PC-3 (cell line): ENCODE results near the gene MROH8. TPM values are rescaled to one million over a fixed set of nuclear protein-coding genes. Genes with fewer than 3 reads are reported as not detected.

Experiments
- ATAC-seq: fragments of 200-7000 bp; cut with Tn5 transposase; 2 replicates; pipeline ENCODE4 v1.9.1; 2020; ENCODE audit warnings: mild to moderate bottlenecking, moderate library complexity
- BruUV-seq: library from RNA; stranded (reverse); fragments of 400-500 nt; replicated peaks from 2 replicates; lab custom pipeline; 2021; lab: Mats Ljungman, UMichigan
- CTCF ChIA-PET: fragments of 300-600 bp; sonication (Branson Sonifier 250); formaldehyde crosslinking; loops from one replicate; lab custom pipeline; 2022; ENCODE audit warnings: antibody characterized with exemption; lab: Charles Lee
- POLR2A ChIA-PET: fragments of 300-600 bp; sonication (Branson Sonifier 250); formaldehyde crosslinking; loops from one replicate; lab custom pipeline; 2022; ENCODE audit warnings: antibody characterized with exemption; ENCODE audit not compliant: unreplicated experiment; lab: Charles Lee
- DNase-seq: peaks from one replicate; pipeline ENCODE4 v3.0.0-alpha.2; 2015
- H2AFZ ChIP-seq: fragments of 300-600 bp; sonication (generic); 2 replicates; pipeline ENCODE4 v1.6.0; 2016; ENCODE audit warnings: antibody characterized with exemption, low read length
- H3F3A ChIP-seq: fragments of 300-600 bp; sonication (generic); one replicate; pipeline ENCODE4 v1.6.0; 2017; ENCODE audit warnings: antibody characterized with exemption, low read length, control low read depth, mild to moderate bottlenecking; ENCODE audit not compliant: unreplicated experiment
- H3K27ac ChIP-seq: fragments of 300-600 bp; sonication (generic); 2 replicates; pipeline ENCODE4 v1.5.1; 2016; ENCODE audit warnings: mild to moderate bottlenecking, low read length
- H3K27me3 ChIP-seq: fragments of 300-600 bp; sonication (generic); 2 replicates; pipeline ENCODE4 v1.6.1; 2016; ENCODE audit warnings: low read length, mixed read lengths
- H3K36me3 ChIP-seq: fragments of 300-600 bp; sonication (generic); 2 replicates; pipeline ENCODE4 v1.6.1; 2016; ENCODE audit warnings: low read depth, mixed run types, low read length, mixed read lengths
- H3K4me1 ChIP-seq: fragments of 300-600 bp; sonication (generic); 2 replicates; pipeline ENCODE4 v1.5.1; 2016; ENCODE audit warnings: low read length; ENCODE audit not compliant: insufficient read depth
- H3K4me2 ChIP-seq: fragments of 300-600 bp; sonication (generic); 2 replicates; pipeline ENCODE4 v1.6.0; 2016; ENCODE audit warnings: low read length
- H3K4me3 ChIP-seq: fragments of 300-600 bp; sonication (generic); 2 replicates; pipeline ENCODE4 v1.5.1; 2016; ENCODE audit warnings: mild to moderate bottlenecking, low read length, mixed read lengths
- H3K79me2 ChIP-seq: fragments of 300-600 bp; sonication (generic); 2 replicates; pipeline ENCODE4 v1.6.1; 2017; ENCODE audit warnings: low read length, mixed read lengths
- H3K9ac ChIP-seq: fragments of 300-600 bp; sonication (generic); 2 replicates; pipeline ENCODE4 v1.6.0; 2016; ENCODE audit warnings: mild to moderate bottlenecking, low read length
- H3K9me2 ChIP-seq: fragments of 300-600 bp; sonication (generic); replicated peaks from 2 replicates; pipeline ENCODE4 v1.6.1; 2016; ENCODE audit warnings: mixed run types, low read length, mixed read lengths
- H3K9me3 ChIP-seq: fragments of 300-600 bp; sonication (generic); 2 replicates; pipeline ENCODE4 v1.6.1; 2016; ENCODE audit warnings: low read length, mixed read lengths
- H4K20me1 ChIP-seq: fragments of 300-600 bp; sonication (generic); 2 replicates; pipeline ENCODE4 v1.6.1; 2016; ENCODE audit warnings: low read length, mixed read lengths
- EZH2 ChIP-seq: fragments of 300-600 bp; sonication (generic); IDR thresholded peaks from one replicate; pipeline ENCODE4 v1.6.1; 2017; ENCODE audit warnings: antibody characterized with exemption, mild to moderate bottlenecking, low read length; ENCODE audit not compliant: unreplicated experiment
- EZH2phosphoT487 ChIP-seq: fragments of 300-600 bp; sonication (generic); IDR thresholded peaks from 2 replicates; pipeline ENCODE4 v1.6.1; 2018; ENCODE audit warnings: mild to moderate bottlenecking, antibody characterized with exemption, low read length, borderline replicate concordance
- intact Hi-C: fragments of 100-400 bp; cut with micrococcal nuclease; formaldehyde crosslinking; loops from 2 replicates; pipeline ENCODE4 v1.9.0; 2023
- total RNA-seq: library from RNA; depleted of rRNA; stranded (reverse); fragments of >200 nt; gene quantifications from 2 replicates; pipeline ENCODE4 v1.2.3, GENCODE V29; 2014
- TF ChIP-seq, protein P1 (sequence below): fragments of 300-600 bp; sonication (generic); conservative IDR thresholded peaks from 2 replicates; pipeline ENCODE4 v1.5.1; 2017; ENCODE audit warnings: antibody characterized with exemption, low read depth, mild to moderate bottlenecking, low read length

The MROH8 gene
- total RNA-seq, 1 experiment from 2014 or later: 0.98 TPM

DNA sequence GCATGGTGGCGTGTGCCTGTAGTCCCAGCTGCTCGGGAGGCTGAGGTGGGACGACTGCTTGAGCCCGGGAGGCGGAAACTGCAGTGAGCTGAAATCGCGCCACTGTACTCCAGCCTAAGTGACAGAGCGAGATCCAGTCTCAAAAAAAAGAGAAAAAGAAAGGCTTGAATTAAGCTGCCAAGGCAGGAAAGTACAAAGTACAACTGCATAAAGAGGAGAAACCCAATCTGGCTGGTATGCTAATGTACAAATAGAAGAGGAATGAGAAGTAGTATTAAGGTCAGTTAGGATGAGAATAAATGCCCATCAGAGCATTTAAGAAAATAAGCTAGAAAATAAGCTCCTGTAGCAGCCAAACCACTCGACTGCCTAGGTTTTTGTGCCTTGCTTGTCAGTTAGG, 23.4 kb downstream of the MROH8 start:
- ChIA-PET CTCF (no interaction called here), POLR2A (no interaction called here)
- no peaks in the 10 kb centered on the region for H3K9me2 ChIP-seq
- H3K9me3 ChIP-seq: no peaks in the 10 kb centered on the region
- no peak overlapping the region for H2AFZ ChIP-seq
- no peak overlapping the region for H3K27ac ChIP-seq
- H3K27me3 ChIP-seq: no peaks in the 10 kb centered on the region
- H3K4me3 ChIP-seq: no peak overlapping the region
- no TSS peak for BruUV-seq
- no peaks in the 10 kb centered on the region for H3K4me1 ChIP-seq
- TF ChIP-seq EZH2phosphoT487 (no peak), EZH2 (no peak)
- TF ChIP-seq, protein P1, sequence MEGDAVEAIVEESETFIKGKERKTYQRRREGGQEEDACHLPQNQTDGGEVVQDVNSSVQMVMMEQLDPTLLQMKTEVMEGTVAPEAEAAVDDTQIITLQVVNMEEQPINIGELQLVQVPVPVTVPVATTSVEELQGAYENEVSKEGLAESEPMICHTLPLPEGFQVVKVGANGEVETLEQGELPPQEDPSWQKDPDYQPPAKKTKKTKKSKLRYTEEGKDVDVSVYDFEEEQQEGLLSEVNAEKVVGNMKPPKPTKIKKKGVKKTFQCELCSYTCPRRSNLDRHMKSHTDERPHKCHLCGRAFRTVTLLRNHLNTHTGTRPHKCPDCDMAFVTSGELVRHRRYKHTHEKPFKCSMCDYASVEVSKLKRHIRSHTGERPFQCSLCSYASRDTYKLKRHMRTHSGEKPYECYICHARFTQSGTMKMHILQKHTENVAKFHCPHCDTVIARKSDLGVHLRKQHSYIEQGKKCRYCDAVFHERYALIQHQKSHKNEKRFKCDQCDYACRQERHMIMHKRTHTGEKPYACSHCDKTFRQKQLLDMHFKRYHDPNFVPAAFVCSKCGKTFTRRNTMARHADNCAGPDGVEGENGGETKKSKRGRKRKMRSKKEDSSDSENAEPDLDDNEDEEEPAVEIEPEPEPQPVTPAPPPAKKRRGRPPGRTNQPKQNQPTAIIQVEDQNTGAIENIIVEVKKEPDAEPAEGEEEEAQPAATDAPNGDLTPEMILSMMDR: no peak
- DNase-seq (no peak), ATAC-seq (no peak)
- intact Hi-C loops: no loop called here
- H3K4me2 ChIP-seq: no peak overlapping the region
- no peaks in the 10 kb centered on the region for H3K36me3 ChIP-seq
- H4K20me1 ChIP-seq: no peaks in the 10 kb centered on the region
- no peaks in the 10 kb centered on the region for H3F3A ChIP-seq
- no peak overlapping the region for H3K9ac ChIP-seq
- H3K79me2 ChIP-seq: no peaks in the 10 kb centered on the region

DNA sequence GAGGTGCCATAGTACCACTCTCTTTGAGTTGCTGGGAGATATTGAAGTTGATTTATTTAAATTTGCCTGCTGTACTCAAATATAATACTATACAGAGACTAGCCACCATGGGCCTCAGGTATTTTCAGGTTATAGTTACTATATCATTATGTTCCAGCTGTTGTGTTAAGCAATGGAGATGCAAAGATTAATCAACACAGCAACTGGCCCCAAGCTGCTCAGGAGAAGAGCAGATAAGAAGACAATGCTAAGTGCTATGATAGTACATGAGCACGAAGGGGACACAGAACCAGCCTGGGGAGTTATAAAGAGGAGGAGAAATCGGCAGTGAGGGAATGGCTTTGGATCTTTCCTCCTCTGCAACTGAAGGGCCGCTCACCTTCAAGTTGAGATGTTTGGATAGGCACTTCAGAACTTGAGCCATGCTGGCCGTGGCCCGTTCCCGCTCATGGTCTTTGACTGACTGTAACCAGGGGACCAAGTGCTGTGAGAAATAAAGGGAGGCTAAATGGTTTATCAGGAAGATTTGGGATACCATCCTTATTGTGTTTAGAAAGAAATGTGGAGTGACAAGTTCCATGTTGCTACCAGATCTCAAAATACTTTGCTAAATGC, 24.6 kb downstream of the MROH8 start:
- Histone ChIP-seq H3K4me2 (no peak overlapping the region), H3F3A (no peaks in the 10 kb centered on the region), H3K4me1 (no peaks in the 10 kb centered on the region), H3K27ac (no peak overlapping the region), H3K79me2 (no peaks in the 10 kb centered on the region), H3K9ac (no peak overlapping the region), H3K9me2 (no peaks in the 10 kb centered on the region), H3K27me3 (no peaks in the 10 kb centered on the region), H3K9me3 (no peaks in the 10 kb centered on the region), H4K20me1 (no peaks in the 10 kb centered on the region), H3K36me3 (no peaks in the 10 kb centered on the region), H2AFZ (no peak overlapping the region), H3K4me3 (no peak overlapping the region)
- POLR2A ChIA-PET: no interaction called here
- DNase-seq: no peak
- BruUV-seq: no TSS peak
- TF ChIP-seq, protein P1: no peak
- TF ChIP-seq EZH2phosphoT487: no peak
- no peak for TF ChIP-seq EZH2
- intact Hi-C loops: no loop called here
- CTCF ChIA-PET: no interaction called here
- ATAC-seq: no peak

DNA sequence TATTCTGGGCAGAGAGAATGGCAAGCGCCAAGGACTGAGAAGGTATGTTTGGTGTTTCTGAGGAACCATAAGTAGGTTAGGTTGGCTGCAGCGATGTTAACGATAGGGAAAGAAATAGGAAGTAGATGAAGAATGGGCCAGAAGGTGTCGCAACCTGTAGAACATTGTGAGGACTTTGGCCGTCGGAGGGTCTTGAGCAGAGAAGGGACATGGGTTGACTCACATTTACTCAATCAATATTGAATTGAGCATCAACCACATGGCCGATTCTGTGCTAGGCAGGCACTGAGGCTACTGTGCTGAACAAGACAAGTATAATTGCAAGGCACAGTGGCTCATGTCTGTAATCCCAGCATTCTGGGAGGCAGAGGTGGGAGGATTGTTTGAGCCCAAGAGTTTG, 27.1 kb downstream of the MROH8 start:
- intact Hi-C loops: no loop called here
- ChIA-PET POLR2A (no interaction called here), CTCF (no interaction called here)
- no peak overlapping the region for H3K4me2 ChIP-seq
- H3K4me1 ChIP-seq: no peaks in the 10 kb centered on the region
- no peak overlapping the region for H3K9ac ChIP-seq
- H3K79me2 ChIP-seq: no peaks in the 10 kb centered on the region
- TF ChIP-seq, protein P1: no peak
- no peak for TF ChIP-seq EZH2
- TF ChIP-seq EZH2phosphoT487: no peak
- H3K36me3 ChIP-seq: no peaks in the 10 kb centered on the region
- no peaks in the 10 kb centered on the region for H3F3A ChIP-seq
- no peak overlapping the region for H3K4me3 ChIP-seq
- DNase-seq (no peak), ATAC-seq (no peak)
- no peak overlapping the region for H3K27ac ChIP-seq
- H3K9me3 ChIP-seq: no peaks in the 10 kb centered on the region
- H3K9me2 ChIP-seq: no peaks in the 10 kb centered on the region
- no peak overlapping the region for H2AFZ ChIP-seq
- H3K27me3 ChIP-seq: no peaks in the 10 kb centered on the region
- no peaks in the 10 kb centered on the region for H4K20me1 ChIP-seq
- no TSS peak for BruUV-seq
